GM18858 (cell line): ENCODE data around the gene CHST1.
A peak's percentile ranks its signal among the peaks of the same experiment; 100 is the strongest.

Experiments
- ATAC-seq: cut with Tn5 transposase; IDR thresholded peaks from one replicate; pipeline ENCODE4 v1.9.1; 2021; ENCODE audit not compliant: unreplicated experiment

The CHST1 gene, protein sequence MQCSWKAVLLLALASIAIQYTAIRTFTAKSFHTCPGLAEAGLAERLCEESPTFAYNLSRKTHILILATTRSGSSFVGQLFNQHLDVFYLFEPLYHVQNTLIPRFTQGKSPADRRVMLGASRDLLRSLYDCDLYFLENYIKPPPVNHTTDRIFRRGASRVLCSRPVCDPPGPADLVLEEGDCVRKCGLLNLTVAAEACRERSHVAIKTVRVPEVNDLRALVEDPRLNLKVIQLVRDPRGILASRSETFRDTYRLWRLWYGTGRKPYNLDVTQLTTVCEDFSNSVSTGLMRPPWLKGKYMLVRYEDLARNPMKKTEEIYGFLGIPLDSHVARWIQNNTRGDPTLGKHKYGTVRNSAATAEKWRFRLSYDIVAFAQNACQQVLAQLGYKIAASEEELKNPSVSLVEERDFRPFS

DNA sequence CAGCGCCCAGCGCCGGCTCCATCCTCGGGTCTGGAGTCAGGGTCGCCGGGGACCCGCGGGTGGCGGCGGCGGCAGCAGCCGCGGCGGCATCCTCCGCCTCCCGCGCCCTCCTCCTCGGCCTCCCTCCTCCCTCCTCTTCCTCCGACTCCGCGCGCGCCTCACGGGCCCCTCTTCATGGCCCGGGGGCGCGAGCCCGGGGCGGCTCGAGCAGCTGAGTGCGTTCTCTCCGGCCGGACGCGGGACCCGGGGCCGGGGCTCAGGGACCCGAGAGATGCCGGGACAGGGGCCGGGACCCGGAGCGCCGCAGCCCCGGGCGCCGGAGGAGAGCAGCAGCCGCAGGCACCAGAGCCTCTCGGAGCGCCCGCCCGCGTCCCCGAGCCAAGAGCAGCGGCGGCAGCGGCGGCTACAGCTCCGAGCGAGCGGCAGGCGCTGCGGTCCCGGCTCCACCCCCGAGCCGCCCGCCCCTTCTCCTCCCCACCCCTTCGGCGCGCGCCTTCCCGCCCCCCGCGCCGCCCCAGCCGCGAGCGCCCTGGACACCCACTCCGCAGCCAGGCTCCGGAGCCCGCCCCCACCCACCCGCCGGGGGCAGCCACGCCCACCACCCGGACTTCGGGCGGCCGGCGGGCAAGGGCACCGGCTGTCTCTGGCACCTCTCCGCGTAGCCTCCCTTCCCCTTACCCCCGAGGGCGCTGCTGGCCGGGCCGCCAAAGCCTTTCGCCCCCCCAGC, at the start of gene CHST1:
Gene CHST1 (minus strand): TSS at position 417 of the 727 bp plus-strand sequence. CDS start 14,699 bp downstream, outside the sequence.
- ATAC-seq = no peak

DNA sequence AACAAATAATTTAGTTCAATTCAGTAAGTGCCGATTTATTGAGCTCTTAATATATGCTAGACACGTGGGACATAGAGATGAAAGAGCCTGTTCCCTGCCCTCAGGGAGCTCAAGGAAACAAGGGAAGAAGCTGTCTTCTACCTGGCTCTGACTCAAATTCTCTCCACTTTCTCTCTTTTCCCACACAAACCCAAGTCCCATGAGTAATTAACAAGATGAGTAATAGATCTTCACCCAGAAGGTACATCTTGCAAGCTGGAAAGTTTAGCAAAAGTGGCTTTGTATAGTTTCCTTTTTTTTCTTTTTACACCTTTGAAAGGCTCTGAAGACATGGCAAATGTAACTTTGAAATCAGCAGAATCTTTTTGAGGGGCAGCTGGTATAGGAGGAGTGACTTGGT, 48.2 kb upstream of the CHST1 start:
- ATAC-seq = no peak

DNA sequence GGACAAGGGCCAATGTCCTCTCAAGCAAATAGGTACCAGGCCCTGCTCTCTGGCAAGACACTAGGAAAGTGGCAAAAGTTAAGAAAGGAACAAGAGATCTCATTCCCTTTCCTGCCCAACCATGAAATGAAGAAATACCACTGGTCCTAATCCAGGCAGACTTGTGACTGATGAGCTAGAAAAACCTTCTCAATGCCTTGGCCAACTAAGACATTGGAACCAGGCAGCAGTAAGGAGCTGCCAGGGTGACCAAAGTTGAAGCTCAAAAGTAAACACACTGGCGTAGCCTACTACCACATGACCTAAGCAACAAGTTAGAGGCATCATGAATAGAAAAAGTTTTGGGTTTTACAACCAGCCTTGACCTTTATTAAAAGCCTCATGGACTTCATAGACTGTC, 45.1 kb upstream of the CHST1 start:
- no peak for ATAC-seq

DNA sequence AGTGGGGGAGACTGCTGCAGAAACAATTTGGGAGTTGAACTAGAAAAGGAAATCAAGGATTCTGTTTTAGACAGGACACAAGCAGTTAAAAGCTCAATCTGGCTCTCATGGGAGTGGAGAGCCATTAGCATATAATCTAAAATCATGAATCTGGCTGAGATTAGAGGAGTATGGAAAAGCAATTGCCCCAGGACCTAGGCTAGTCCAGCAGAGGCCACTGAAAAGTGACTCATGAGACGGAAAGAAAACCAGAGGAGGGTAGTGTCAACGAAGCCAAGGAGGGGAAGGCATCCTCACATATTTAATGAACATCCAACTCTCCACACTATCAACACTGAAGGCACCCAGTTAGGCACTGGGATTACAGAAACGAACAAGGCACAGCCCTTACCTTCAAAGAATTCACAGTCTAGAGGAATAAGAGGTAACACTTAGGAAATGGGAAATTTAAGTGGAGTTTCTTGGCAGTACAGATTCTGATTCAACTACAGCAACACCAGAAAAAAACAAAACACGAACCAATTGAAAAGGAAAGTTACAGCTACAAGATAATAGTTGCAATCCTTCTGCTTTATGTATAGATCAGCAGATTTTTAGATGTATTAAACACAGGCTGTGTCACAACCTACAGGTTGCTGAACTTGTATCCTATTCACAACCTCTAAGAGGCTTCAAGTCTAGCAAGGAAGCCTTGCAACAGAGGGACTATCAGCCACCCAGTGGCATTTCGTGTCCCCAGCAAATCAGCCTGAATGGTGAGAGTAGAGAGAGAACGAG, 43.7 kb upstream of the CHST1 start:
- ATAC-seq = no peak

DNA sequence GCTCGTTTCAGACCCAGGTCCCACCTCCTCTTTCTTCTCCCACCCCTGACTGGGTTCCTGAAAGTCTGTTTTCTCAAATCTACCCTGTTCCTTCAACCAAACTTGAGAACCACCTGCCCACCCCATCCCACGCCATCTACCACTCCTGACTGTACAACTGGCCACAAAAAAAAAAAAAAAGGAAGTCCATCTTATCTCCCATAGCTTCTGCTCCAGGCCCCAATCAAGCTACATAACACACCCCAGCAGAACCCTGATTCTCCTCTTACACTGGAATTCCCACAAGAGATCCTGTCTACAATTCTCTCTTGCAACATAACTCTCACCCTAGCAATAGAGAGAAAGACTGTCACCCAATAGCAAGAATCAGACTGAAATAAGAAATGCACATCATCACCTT, 39.2 kb upstream of the CHST1 start:
- ATAC-seq = no peak

DNA sequence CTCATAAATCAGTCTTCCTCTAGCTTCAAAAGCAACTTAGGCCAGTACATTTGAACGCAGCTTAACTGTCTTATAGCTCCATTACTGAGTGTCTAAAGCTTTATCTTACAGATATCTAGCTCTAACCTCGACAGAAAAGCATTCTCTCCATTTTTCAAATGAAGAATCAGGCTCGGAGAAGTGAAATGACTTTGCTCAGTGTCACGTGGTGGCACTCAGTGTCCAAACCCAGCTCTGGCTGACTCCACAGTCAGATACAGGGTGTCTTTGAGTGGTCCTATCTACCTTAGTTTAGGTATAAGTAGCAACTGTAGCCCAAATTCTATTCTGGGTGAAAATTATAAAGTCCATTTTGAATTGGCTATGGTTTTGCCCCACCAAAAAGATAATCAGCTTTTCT, 38.7 kb upstream of the CHST1 start:
- no peak for ATAC-seq

DNA sequence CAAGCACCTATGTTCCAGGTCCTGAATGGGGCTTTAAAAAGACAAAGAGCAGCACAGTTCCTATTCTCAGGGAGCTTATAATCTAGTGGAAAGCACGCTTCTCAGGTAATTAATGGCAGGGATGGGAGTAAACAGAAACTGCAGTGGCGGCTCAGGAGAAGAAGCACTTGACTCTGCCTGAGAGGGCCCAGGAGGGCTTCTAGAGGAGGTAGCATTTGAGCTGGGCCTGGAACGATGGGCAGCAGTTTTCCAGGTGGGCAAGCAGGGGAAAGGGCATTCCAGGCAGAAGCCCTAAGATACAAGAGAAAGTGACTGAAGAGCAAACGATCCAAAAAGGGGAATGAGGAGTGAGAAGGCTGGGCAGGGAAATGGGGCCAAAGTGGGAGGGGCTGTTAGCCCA, 37.1 kb upstream of the CHST1 start:
- ATAC-seq = no peak

DNA sequence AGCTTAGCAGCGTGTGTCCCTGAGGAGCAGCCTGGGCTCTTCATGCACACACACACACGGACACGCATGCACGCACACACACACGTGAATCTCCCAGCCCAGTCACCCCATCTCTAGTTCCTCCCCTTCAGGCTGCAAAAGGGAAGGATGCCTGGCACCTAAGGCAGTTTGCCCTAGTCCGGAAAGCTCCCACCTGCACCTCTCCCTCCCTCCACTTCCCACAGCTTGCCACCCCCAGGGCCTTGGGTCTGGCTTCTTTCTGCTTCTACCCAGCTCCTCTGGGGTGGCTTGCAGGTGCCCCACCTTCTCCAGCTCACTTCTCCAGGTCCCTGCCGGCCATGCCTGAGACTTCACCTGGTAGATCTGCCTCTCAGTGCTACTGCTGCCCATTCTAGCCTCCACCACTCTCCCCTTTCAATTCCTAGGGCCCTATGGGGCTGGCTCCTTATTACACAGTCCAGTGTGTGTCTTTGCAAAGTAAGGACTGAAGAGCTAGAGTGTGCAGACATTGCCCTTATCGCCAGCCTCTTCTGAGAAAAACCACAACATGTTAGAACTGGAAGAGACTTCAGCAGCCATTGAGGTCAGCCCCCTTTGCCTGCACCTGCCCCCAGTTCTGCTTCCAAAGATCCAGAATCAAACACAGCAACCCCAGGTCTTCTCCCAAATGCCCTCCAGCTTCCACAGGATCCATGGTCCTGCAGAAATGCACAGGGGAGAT, 33.5 kb upstream of the CHST1 start:
- ATAC-seq = no peak

DNA sequence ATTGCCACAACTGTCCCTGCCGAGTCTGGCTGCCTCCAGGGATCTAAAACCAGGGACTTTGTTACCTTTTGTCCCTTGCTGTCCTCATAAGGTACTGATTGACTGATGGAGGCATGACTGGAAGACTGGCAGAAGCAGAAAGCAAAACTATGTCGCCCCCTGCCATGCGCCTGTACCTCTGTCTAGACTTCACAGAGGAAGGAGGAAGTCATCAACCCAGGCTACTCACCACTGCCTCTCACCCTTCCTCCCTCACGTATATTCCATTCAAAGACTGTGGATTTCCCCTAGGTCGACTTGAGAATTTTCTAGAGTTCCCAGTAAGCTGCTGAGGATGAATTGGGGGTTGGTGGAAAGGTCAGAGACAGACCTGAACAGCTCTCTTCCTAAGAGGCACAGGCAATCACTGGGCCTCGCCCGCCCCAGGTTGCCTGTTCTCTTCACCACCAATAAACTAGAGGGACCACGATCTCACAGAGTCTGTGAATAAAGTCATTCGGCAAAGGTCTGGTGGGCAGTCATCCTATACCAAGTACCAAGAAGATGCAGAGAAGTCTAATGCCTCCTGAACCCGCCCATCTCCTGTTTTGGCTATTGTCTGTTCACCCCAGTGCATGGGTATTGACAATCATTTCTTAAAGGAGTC, 27.5 kb upstream of the CHST1 start:
- no peak for ATAC-seq

DNA sequence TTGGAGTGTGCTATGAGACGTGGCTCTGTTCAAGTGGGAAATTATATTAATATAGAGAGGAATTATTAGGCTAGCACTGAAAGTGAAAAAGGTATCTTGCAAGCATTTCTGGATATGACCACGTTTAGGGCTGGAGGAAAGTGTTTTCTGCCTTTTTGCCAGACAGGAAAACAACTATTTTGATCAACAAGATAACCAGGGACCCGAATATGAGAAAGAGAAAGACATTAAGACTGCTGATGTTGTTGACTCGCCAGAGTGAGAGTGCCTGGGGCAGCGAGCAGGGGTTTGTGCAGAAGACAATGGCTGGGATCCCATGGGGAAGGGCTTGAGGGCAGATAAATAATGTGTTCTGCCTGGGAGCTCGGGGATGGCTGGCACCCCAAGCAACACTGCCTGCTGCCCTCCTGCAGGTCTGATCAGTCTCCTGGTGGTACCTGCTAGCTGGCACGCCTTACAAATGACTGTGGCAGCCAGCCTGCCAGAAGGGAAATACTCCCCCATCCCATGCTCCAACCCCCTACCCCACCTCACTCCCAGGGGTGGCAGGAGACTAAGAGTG, 23.1 kb upstream of the CHST1 start:
- ATAC-seq = no peak

DNA sequence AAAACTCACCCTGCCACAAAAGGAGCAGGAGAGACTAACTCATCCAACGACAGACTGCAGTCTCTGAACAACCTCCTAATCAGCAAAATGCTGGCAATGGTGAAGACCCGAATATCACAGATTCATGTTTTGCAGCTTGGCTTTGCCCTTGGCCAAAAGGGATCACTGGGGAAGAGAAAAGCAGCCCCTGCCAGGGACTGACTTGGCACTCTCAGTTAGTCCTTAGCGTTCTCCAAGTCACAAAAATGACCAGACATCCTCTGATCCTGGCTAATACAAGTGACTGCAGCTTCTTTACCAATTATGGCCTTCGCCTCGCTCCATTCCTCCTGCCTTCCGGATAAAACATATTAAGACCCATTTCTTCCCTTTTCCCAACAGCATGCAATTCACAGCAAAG, 22.4 kb upstream of the CHST1 start:
- no peak for ATAC-seq

DNA sequence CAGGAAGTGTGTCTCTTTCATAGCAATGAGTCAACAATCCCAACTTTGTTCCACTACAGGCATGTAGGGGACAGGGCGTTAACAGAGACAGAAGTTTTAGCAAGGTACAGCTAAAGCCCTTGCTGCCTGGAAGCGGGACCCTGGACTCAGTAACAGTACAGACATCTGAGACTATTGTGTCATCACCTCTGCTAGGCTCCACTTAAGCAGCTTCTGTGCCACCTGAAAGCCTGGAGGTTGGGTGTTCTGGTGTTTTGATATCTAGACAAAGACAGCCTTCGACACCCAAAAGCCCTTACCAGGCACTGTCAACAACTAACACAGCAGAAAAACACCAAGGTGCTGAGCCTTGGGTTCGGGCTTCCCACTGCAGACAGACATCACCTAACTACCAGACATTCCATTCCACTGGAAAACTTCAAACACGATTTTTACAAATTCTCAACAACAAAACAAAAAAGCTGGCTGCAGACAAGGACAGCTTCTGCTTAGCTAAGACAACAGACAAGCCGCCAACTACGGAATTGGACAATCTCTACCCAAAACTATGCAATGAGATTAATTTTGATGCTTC, 20.6 kb upstream of the CHST1 start:
- no peak for ATAC-seq

DNA sequence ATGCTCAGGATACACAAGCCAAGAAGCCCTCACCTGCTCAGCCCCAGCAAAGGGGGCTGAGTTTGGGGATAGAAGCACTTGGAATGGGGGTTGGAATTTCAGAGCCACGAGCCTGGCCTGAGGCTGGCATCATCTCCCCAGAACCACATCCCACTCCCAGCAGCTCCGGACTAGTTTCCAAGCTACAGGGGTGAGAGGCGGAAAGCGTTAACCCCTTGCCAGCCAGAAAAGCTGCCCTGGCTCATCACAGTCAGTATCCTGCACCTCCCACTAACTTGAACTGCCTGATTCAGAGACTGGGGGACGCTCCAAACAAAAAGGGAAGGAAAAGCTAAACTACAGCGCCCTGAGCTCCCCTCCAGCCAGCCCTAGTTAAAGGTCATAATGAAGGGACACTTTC, 19.0 kb upstream of the CHST1 start:
- no peak for ATAC-seq

DNA sequence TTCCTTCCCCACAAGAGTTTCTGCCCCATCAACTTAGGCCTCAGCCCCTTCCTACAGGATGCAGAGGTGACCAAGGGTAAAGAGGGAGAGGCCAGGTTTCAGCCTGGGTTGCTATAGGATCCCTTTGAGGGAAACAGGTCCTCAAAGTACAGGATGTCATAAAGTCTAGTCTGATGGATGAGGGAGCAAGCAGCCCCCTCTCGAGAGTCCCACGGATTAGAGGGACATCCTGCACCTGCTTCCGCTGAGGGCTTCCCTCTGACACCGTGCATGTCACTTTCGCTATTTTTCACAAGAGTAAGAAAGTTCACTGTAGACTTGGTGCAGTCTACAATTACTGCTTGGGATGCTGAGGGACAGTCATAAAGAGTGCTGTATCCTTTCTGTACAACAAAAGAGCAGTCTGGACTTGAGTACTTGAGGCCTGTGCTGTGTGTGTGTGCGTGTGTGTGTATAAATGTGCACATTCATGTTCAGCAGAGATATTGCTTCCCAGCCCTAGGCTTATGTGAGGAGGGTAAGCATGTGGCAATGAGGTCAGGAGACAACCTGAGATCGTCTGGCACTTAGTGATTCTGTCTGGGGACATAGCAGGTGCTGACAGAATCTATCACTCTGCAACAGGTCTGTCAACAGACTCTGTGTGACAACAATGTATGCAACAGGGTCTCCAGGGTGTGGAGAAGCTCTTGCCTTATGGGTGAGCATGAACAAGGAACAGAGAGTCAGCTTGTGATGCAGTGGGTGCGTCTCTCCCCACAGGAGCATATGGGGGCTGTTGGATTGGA, 18.0 kb upstream of the CHST1 start:
- no peak for ATAC-seq

DNA sequence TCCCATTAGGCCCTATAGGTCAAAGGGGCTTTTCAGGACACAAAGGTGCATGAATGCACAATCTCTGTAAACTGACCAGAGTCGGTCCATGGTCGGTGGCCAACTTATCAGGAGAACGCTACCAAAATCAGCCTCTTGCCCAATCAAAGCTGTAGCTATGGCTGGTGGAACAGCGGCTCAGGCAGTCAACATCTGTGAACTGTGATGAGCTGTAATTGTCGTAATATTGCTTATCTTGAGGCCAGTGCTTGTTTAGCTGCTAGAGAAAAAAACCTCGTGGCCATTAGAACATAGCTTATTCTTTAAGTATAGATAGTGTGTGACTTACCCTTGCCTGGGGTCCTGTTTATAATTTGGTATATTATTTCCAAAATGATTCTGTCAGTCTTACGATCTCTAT, 14.4 kb upstream of the CHST1 start:
- no peak for ATAC-seq

DNA sequence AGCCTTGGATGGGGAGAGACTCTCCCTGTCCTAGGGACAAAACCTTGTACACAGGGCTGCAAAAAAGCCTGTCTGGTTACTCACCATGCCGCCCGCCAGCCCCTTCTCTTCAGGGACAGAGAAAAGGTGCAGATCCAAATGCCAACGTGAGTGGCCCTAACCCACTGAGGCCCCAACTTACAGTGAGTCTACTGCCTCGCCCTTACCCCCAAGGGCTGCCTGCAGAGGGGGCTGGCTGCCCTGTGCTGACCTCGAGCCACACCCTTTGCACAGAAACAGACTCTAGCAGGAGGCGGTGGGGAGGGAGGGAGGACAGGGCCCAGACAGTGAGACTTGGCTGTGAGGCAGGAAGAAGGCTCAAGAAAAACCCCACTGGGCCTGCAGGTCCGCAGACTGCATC, 13.6 kb upstream of the CHST1 start:
- ATAC-seq = no peak

DNA sequence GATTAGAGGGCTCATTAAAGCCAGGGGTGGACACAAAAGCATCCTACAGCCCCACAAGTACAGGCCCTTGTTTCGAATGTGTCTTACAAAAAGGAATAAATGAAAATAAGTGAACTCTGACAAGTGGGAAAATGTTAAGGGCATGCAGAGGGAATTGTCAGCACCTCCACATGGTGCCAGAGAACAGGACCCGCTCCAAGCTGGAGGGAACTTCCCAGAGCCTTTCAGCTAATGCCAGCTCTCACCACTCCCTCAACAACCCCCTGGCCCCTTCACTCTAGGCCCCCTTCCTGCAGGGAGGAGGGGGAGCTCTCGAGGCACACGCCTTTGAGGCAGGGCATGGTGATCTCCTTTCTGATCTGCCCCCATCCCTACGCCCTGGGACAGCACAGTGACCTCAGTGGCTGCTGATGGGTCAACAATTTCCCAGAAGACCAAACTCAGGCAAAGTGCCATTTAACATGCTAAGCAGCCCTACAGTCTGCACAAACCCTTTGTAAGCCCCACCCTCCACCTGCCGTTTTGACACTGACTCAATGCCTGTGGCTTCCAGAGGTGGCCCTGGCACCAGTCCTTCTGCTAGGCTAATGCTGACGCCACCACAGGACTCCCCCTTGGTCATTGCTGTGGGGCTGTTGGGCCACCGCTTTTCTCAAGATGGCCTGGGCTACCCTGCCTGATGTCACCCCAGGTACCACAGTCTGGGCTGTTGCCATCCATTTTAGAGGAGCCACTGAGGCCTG, 12.5 kb upstream of the CHST1 start:
- ATAC-seq = no peak

DNA sequence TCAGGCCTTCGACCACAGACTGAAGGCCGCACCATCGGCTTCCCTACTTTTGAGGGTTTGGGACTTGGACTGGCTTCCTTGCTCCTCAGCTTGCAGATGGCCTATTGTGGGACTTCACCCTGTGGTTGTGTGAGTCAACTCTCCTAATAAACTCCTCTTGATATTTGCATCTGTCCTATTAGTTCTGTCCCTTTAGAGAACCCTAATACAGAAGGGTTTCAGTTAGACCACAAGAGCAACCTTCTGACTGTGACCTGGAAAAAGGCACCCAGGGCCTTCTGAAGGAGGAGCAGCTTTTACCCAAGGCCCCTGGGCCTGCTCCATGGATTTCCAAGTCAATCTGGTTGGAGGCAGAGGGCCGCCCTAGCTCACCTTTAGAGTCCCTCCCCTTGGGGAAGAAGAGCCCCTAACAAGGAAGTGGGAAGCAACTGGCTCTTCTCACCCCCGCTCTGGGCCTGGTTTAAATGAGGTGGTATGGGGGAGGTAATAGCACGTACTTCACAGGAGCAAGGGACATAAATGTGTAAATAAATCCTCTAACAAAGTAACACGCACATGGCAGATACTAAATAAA, 11.2 kb upstream of the CHST1 start:
- peak; percentile 100 for ATAC-seq
